ENCODE data around the gene PLPPR1.
"Not testable (repeated sequence)": the region's sequence is repeated elsewhere in the genome, so short reads cannot be mapped to it uniquely, and the experiment has no call there.

PLPPR1 gene

DNA sequence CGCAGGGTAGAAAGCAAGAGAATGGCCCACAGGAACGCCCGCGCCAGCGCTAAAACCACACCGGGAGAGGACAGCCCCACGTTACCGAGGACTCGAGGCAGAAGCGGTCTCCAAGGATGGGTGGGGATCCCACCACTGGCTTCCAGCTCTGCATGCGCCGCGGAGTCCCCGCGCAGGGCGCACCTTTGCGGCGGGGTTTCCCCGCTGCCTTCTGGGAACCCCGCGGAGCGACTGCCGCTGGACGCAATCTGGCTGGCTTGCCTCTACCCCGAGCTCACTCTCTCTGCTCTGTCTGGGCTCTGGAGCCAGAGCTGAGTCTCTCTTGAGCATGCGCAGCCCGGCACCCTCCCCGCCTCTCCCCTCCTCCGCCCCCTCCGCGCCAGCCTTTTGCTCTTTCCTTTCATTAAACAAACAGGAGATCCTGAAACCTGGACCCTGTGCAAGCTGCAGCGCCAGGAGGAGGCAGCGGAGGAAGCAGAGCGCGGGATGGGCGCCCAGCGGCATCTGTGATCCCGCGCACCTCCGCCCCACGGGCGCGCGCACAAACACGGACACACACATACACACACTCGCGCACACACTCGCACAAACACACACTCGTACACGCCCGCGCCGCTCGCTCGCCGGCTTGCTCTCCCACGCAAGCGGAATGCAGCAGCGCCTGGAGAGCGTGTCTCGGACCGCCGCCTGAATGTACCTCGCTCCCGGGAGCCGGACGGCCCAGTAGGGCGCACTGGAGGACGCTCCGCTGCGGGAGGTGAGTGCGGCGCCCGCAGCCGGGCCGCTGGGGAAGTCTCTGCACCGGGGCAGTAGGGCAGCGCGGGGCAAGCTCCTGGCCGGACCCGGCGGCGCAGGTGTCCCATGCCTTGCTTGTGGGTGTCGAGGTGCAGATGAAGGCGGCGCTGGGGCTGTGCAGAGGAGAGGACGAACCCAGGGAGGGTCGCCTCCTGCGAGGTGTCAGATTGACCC lies at the start of gene PLPPR1:
Gene PLPPR1 (plus strand): TSS at position 382 of the 969 bp plus-strand sequence.
- DNase-seq (ENCODE audit: low read depth in 4 of 4, low spot score in 1 of 4), result no peak

DNA sequence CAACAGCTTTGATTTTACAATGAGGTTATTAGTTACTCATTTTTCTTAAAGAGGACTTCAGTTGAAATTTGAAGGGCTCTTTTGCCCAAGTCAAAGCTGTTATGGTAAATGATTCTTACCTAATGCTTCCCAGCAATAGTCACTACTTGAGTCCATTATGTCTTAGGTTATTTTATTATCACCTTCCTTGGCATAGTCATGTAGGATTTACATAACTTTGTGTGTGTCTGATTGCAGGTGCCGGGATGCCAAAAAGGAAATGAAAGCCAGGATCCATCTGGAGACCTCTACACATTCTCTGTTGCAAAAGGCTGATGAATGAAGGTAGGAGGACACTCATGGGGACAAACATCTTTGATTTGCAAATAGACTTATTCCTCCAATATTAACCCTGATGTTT lies 38.8 kb upstream of the PLPPR1 start:
- no peak for DNase-seq (ENCODE audit: low read depth in 4 of 4, low spot score in 1 of 4)

DNA sequence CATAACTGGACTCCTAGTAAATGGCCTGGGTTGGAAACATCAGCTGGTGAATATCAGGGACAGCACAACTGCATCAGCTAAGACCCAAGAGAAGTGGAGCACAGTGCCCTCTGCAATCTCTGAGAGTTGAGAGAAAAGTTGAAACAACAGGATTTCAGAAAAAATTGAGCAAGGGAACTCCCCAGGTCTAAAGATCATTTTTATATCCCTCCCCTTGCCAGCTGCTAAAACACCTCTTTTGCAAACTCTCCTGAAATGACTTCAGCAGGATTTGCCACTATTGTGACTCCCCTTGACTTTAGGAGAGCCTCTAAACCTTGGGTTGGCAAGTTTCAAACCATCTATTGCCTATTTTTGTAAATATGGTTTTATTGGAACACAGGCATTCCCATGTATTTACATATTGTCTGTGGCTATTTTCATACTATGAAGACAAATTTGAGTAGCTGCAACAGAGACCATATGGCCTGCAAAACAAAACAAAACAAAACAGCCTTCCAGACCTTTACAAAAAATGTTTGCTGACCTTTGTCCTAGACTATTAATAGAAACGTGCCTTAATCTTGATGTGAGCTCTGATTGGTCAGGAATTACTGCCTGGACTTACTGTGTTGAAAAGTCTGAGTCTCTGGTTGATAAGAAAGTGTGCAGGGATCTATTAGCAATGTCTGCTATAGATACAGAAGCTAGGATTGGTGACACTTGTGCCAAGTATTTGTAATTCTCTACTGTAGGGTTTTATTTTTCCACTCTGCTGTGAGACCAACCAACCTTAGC lies 37.7 kb upstream of the PLPPR1 start:
- no peak for DNase-seq (ENCODE audit: low read depth in 4 of 4, low spot score in 1 of 4)

DNA sequence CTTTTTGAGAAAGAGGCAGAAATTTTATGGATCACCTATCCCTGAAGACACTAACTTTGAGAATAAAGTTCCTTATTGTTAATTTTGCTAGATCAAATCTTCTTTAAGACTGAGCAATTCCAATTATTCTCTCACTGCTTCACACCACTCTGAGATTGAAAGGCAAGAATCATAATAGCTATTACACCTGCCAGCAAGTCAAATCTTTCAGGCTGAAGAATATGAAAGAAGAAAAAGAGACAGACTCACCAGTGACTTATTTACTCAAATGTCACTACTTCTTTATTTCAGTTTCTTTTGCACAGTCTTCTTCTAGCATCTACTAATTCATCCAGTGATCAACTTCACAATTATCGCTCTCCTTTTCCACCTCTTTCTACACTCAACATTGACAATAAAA lies 35.9 kb upstream of the PLPPR1 start:
- no peak for DNase-seq (ENCODE audit: low read depth in 4 of 4, low spot score in 1 of 4)

DNA sequence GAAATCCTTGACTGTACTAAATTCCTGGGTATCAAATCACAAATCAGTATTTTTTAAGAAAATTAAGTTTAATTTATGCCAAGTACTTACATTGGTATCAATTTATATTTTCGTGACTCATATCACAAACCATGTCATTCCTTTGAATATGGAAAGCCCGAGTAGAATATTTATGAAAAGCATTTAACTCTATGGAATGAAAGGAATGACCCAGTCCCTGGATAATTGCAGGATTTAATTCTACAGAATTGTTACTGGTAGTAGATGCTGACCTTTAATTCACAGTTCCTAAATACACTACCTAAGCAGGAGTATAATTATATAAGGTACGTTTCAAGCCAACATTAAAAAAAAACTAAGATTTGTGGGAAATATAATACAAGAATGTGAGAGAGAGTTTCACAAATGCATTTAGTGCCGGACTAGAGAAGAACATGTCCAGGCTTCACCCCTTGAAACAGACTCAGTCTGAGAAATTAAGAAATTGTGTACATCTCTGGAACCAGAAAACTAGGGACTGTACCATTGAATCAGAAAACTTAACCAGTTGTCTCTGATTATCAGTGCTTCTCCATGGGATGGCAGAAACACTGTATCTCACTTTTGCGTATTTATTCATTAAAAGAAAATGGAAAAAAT lies 28.5 kb upstream of the PLPPR1 start:
- no peak for DNase-seq (ENCODE audit: low read depth in 4 of 4, low spot score in 1 of 4)

DNA sequence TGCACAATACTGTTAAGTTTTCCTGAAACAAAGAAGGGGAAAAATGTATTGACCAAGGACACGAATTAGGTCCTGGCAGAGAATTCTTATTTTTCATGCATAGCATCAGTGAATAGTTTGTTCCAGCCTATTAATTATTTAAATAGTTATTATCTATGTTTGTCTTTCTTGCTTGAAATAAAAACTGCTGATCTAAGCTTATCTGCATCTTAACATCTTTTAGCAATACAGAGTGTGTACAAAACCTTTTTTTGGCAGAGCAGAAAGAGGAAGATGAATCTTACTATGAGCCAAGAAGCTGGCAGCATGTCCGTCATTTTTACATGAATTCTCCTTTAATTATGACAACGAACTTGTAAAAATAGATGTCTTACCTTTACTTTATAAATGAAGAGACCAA lies 23.3 kb upstream of the PLPPR1 start:
- DNase-seq (ENCODE audit: low read depth in 4 of 4, low spot score in 1 of 4), result no peak

DNA sequence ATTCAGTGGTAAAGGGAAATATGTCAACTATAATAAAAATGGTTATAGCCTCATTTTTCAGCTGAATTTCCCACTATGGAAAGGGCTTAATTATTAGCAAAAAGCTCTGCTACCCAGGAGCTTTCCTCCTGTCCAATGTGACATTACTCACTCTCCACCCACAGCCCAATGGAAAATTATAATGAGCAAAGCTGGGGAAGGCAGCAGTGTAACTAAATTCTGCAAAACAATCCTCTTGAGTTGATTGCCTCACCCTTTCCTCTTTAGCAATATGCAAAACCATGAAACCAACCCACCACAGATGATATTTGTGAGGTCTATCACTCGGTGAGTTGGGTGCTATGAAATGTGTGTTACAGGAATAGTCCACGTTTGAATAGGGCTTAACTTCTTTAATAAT lies 14.0 kb upstream of the PLPPR1 start:
- DNase-seq (ENCODE audit: low read depth in 4 of 4, low spot score in 1 of 4), result no peak

DNA sequence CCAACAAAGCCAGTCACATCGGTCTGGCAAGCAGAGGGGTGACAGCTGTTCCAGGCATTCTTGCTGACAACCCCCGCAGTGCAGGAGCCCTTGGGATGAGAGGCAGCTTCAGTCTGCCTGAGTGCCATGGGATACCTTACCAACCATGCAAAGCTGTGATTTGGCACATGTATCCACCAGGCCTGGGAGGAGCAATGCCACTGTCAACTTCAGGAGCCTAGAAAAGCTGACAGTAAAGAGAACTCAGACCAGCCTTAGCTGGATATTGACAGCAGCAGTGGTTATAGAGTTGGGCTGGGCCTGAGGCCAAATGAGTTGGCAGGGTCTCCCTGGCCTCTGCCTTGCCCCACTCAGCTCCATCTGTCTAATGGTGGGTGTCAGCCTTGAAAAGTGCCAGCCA lies 10.1 kb upstream of the PLPPR1 start:
- DNase-seq (ENCODE audit: low read depth in 4 of 4, low spot score in 1 of 4), result no peak

DNA sequence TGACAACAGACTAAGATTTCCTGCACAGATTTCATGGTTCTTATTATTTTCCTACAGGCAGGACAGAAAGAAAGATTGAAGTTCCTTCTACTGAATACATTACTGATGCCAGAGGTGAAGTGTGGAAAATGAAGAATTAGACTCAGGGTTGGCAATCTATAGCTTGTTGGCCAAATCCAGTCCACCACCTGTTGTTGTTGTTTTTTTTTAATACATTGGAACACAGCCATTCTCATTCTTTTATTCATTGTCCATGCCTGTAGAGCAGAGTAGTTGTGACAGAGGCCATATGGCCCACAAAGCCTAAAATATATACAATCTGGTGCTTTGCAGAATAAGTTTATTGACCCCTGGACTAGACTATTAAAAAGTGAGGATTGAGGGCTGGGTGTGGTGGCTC lies 5.8 kb upstream of the PLPPR1 start:
- DNase-seq (ENCODE audit: low read depth in 4 of 4, low spot score in 1 of 4), result no peak

DNA sequence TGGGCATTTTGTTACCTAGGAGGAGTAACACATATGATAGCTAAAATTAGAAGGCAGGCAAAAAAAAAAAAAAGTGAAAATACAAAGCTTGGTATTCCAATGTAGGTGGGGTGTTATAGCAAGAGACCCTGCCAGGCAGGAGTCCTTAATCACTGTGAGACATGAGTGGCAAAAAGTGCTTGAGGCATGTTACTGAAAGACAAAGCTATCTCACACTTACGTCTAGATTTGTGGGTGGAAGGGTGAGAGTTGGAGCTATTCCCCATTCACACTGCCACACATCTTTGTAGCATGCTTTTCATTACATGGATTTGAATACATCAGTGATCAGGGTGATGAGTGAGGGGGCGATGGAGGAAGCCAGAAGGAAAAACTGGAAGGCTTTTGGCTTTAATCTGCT lies 2.6 kb upstream of the PLPPR1 start:
- DNase-seq (ENCODE audit: low read depth in 4 of 4, low spot score in 1 of 4), result no peak

DNA sequence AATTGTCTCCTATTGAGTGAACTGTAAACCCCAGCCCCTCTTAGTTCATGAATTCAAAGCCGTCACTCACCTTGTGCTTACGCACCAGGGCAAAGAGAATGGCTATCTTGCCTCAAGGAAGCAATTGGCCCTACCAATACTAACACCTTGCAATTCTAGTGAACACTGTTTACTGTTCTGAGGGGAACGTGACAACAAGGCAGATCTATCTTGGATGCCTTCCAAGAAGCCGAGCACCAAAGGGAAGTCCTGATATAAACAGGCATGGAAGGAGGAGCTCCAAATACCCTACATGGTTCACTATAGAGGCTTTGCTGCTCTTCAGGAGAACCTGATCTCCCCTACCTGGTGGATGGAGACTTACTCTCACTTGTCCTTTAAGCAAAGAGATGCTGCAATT lies 1.7 kb upstream of the PLPPR1 start:
- no peak for DNase-seq (ENCODE audit: low read depth in 4 of 4, low spot score in 1 of 4)

DNA sequence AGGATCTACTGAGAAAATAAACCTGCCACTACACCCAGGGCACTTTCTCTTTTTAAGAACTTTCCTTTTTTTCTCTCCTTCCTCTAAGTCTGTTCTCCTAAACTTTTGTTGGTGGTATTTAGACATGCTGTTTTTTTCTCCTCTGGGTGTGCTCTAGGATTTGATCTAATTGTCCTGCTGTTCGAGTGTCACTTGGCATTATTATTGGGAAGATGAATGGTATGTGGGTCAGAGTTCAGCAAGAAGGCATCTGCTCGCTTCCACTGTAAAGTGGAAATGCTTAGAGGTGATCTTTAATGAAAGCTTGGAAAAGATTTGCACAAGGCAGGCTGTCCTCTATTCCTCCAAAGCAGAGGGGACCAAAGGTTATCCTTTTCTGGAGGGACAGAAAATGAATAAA lies 1.3 kb upstream of the PLPPR1 start:
- no peak for DNase-seq (ENCODE audit: low read depth in 4 of 4, low spot score in 1 of 4)

DNA sequence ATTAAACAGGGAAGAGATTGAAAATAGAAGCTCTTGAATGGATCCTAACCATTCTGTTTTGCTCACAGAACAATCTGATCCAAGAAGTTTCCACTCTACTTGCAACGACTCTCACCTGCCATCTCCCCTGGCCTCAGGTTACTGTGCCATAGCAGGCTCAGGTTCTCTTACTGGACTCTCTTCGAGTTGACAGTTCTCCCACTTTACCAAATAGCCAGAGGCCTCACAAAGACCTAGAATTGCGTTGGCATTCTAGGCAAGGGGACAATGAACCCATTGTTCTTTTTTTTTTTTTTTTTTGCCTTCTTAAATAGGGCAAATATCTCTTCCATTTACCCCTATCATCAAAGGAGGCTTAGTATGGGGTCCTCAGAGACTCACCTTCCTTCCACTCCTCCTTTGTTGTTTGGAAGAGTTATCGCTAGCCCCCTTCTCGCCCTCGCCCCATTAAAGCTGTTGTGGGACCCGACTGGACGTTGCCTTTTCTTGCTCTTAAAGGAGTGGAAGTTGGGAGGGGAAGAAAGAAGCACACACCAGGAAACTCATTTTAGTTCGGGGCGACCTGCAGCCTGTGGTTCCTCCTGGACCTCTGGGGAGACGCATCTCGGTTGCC lies 688 bp upstream of the PLPPR1 start:
- DNase-seq (ENCODE audit: low read depth in 4 of 4, low spot score in 1 of 4), result no peak

DNA sequence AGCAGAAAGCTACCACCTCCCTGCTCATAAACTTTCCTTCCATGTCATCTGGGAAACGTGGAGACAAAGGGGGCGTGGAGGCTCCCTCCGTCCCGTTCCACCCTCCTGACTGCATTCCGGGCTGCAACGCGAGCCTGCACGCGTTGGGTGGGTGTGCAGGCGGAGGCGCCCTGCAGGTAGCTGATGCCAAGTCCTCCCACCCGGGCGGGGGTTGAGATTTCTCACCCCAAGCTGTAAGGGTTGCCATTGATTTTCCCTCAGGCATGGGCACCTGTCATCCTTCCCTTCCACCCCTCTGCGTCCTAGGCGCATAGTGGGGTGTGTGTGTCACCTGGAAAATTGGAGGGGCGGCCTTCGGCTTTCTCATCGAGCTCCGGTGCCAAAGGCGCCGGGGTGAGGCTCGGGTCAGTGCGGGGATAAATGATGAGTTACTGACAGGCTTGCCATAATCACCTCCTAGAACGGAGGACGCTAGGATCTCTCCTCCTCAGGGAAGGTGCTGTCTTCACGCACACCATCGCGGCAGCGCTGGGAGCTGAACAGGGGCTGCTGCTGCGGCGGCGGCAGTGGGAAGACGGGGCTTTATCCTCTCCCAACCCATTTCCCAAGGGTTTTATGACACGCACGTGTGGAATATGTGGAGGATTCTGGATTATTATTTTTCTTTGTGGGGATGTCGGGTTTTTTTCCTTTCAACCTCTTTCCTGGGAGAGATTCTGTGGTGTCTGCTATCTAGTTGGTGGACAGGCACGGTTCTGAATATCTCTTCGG lies 973 bp downstream of the PLPPR1 start:
- no peak for DNase-seq (ENCODE audit: low read depth in 4 of 4, low spot score in 1 of 4)

DNA sequence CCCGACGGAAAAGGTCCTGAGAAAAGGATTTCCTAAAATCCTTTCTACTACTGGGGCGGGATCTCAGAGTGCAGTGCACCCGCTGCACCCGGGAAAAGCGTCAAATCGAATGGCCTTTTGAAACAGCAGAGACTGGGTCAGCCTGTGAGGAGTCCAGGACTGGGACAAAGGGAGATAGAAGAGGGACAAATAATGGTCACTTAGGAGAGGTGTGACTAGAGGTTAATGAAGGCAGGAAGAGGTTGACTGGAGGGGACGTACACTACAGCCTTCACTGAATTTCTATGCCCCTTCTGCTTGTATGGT lies 1.5 kb downstream of the PLPPR1 start:
- DNase-seq (ENCODE audit: low read depth in 4 of 4, low spot score in 1 of 4), result no peak

DNA sequence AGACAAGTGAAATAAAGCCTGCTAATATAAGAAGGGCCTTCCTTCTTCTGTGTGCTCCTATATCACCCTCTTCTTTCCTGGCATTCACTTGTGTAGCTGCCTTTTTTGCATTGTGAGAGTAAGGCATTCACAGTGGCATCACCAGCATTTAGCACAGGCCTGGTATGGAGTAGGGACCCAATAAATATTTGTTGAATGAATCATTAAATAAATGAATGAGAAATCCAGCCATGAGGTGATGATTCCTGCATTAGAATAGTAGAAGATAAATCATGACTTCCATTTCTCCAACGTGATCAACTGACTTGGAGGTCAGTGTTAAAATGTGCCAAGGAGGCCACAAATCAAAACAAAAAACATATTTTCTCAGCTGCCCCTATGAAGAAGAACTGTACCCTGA lies 3.9 kb downstream of the PLPPR1 start:
- DNase-seq (ENCODE audit: low read depth in 4 of 4, low spot score in 1 of 4), result no peak

DNA sequence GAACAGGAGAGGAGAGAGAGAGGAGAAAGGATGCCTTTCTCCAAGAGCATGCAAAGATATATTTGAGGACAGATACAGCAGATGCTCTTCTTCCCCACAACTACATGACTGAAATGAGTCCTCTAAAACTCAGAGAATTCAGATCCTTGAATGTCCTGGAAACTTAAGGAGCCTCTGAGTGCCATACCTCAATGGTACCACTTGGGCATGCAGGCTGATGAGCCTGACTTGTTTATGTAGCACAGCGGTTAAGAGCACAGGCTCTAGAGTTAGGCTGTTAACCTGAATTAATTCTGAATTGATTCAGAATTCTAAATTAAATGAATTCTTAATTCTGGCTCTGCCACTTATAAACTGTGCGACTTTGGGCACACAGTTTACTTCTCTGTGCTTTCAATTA lies 5.7 kb downstream of the PLPPR1 start:
- no peak for DNase-seq (ENCODE audit: low read depth in 4 of 4, low spot score in 1 of 4)

DNA sequence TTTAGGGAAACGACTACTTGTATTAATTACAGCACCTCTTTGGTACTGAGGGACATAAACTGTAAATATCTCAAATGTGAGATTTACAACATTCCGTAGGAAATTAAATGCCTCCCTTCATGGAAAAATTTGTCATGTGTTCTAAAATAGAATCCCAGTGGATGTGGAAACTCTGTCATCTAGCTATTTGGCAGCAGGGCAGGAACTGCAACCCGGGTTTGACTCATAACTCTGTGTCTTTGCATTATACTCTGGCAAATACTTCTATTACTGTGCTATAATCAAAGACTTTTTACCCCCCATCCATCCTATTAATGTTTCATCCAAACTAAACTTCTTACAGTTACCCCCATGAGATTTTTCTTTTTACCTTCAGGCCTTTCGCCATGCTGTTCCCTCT lies 6.6 kb downstream of the PLPPR1 start:
- no peak for DNase-seq (ENCODE audit: low read depth in 4 of 4, low spot score in 1 of 4)

DNA sequence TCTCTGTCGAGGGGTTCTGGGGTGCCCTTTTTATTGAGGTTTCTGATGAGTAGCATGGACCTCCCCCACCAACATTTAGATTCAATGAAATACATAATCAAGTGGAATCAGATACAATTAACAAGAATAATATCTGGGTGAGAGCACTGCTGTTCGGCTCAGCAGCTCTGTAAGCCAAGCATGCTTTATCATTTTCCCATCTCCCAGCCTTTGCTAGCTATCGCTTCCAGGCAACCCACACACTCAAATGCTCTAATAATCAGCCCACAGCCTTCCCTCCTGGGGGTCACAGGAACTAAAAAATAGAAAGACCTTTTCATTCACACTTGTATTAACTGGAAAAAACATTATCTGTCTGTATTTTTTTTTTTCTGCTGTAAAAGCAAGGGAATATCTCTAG lies 8.9 kb downstream of the PLPPR1 start:
- no peak for DNase-seq (ENCODE audit: low read depth in 4 of 4, low spot score in 1 of 4)

DNA sequence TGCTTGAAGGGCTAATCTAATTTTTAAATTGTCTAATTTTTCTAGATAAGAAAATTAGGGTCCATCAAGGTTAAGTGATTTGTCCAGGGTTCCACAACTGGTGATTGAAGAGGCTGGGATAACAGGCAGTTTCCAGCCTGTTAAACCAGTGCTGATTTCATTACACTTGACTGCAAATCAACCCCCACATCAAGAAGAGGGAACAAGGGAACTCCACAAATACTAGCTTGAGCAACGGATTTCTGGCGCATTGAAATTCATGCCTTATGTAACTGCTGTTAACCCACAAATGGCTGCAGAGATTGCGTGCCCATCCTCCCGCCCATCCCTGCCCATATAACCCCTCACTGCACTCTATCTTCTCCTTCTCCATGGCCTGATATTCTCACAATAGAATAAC lies 10.0 kb downstream of the PLPPR1 start:
- no peak for DNase-seq (ENCODE audit: low read depth in 4 of 4, low spot score in 1 of 4)

DNA sequence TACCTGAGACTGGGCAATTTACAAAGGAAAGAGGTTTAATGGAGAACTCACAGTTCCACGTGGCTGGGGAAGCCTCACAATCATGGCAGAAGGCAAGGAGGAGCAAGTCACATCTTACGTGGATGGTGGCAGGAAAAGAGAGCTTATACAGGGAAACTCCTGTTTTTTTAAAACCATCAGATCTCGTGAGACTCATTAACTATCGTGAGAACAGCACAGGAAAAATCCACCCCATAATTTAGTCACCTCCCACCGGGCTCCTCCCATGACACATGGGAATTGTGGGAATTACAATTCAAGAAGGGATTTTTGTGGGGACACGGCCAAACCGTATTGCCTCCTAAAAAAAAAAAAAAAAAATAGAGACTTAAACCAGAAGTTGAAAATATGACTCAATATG lies 11.1 kb downstream of the PLPPR1 start:
- not testable (repeated sequence) for DNase-seq (ENCODE audit: low read depth in 4 of 4, low spot score in 1 of 4)

All from stimulated activated CD4-positive, alpha-beta T cell treated with anti-CD3 and anti-CD28 coated beads, Interleukin-1b, Interleukin-23, amount 100 ng/mL, for 24 hours (primary cell).